Upper lobe of left lung (tissue), 4 donors: ENCODE measurements around the gene POLA1.

Experiments used
- EP300 ChIP-seq, 4 donors: sonication (generic); formaldehyde crosslinking; IDR thresholded peaks; one replicate each; pipeline ENCODE4 v1.5.1; 2017; ENCODE audit warnings: antibody characterized with exemption in 4 of 4, control low read depth in 2 of 4
- POLR2A ChIP-seq, 4 donors: fragments of 450-650 bp; IDR thresholded peaks; one replicate each; pipeline ENCODE4 v1.5.1; 2016 to 2017; ENCODE audit warnings: antibody characterized with exemption in 4 of 4, mild to moderate bottlenecking in 2 of 4
- POLR2AphosphoS5 ChIP-seq, 2 donors: sonication (generic); formaldehyde crosslinking; IDR thresholded peaks; one replicate each; pipeline ENCODE4 v1.5.1; 2017; ENCODE audit warnings: antibody characterized with exemption in 2 of 2
- TF ChIP-seq, protein P1 (sequence below), 6 experiments: fragments of 450-650 bp in 4 of 6; fragments of 200-600 bp in 2 of 6; sonication (generic) in 2 of 6; IDR thresholded peaks; one replicate each; pipeline ENCODE4 v1.5.1; 2016 to 2019; ENCODE audit warnings: antibody characterized with exemption in 6 of 6

- TF ChIP-seq, protein P1, sequence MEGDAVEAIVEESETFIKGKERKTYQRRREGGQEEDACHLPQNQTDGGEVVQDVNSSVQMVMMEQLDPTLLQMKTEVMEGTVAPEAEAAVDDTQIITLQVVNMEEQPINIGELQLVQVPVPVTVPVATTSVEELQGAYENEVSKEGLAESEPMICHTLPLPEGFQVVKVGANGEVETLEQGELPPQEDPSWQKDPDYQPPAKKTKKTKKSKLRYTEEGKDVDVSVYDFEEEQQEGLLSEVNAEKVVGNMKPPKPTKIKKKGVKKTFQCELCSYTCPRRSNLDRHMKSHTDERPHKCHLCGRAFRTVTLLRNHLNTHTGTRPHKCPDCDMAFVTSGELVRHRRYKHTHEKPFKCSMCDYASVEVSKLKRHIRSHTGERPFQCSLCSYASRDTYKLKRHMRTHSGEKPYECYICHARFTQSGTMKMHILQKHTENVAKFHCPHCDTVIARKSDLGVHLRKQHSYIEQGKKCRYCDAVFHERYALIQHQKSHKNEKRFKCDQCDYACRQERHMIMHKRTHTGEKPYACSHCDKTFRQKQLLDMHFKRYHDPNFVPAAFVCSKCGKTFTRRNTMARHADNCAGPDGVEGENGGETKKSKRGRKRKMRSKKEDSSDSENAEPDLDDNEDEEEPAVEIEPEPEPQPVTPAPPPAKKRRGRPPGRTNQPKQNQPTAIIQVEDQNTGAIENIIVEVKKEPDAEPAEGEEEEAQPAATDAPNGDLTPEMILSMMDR (IDR thresholded peaks at IDR 0.05) = no peak
- TF ChIP-seq POLR2A (IDR thresholded peaks at IDR 0.05) = no peak
- TF ChIP-seq EP300 (IDR thresholded peaks at IDR 0.05) = no peak
- no peak for TF ChIP-seq POLR2AphosphoS5 (IDR thresholded peaks at IDR 0.05)
Observed at GRCh38 chrX:25006586-25007058, 312.9 kb downstream of the POLA1 start.
